ENCODE data around the gene ZSWIM5.

Gene ZSWIM5

DNA sequence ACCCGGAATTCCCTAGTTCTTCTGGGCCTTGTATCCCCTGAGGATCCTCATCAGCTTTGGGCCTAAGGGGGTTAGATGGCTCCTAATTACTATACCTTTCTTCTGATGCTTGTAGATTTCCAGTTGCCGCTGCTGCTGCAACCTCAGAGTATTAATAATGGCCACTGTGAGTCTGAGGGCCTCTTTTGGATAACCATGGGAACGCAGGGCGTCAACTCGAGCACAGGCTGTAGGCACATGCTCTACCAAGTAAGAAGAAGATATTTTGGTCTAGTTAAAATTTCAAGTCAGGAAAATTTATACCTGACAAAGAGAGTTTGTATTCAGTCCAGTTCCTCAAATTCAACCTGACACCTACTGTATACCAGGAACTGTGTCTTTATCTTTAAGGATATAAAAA is 166.1 kb downstream of the ZSWIM5 start:
- no peak overlapping the region for H3K4me3 ChIP-seq (ENCODE audit: control insufficient read depth, low read depth, low read length)
- no peak for DNase-seq (ENCODE audit: low read depth)
- TF ChIP-seq CTCF (conservative IDR thresholded peaks at IDR 0.05; ENCODE audit: control insufficient read depth, insufficient read depth, low read depth, low read length) = no peak

GRCh38 chr1:45038661-45039364 is 167.6 kb downstream of the ZSWIM5 start:
- DNase-seq (ENCODE audit: low read depth) = no peak
- TF ChIP-seq CTCF (conservative IDR thresholded peaks at IDR 0.05; ENCODE audit: control insufficient read depth, insufficient read depth, low read depth, low read length) = no peak
- H3K4me3 ChIP-seq (ENCODE audit: control insufficient read depth, low read depth, low read length) = no peak overlapping the region

DNA sequence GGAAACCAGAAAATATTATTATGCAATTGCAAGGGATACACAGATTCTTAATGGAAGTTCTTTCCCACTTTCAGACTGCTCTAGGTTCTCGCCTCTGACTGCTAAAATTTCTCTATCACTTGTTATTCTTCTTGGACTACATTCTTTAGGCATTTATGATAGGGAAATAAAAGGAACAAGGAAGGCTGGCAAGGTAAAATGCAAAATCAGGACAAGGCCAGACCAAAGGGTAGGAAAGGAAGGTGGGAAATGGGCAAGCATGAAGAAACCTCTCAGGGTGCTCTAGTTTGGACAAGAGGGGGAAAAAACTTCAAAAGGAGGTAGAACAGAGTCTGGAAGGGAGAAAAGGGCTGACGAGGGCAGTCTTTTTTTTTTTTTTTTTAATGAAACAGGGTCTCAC is 168.2 kb downstream of the ZSWIM5 start:
- no peak overlapping the region for H3K4me3 ChIP-seq (ENCODE audit: control insufficient read depth, low read depth, low read length)
- no peak for DNase-seq (ENCODE audit: low read depth)
- no peak for TF ChIP-seq CTCF (conservative IDR thresholded peaks at IDR 0.05; ENCODE audit: control insufficient read depth, insufficient read depth, low read depth, low read length)

GRCh38 chr1:45037456-45037855 is 168.9 kb downstream of the ZSWIM5 start:
- no peak for DNase-seq (ENCODE audit: low read depth)
- TF ChIP-seq CTCF (conservative IDR thresholded peaks at IDR 0.05; ENCODE audit: control insufficient read depth, insufficient read depth, low read depth, low read length) = no peak
- no peak overlapping the region for H3K4me3 ChIP-seq (ENCODE audit: control insufficient read depth, low read depth, low read length)

DNA sequence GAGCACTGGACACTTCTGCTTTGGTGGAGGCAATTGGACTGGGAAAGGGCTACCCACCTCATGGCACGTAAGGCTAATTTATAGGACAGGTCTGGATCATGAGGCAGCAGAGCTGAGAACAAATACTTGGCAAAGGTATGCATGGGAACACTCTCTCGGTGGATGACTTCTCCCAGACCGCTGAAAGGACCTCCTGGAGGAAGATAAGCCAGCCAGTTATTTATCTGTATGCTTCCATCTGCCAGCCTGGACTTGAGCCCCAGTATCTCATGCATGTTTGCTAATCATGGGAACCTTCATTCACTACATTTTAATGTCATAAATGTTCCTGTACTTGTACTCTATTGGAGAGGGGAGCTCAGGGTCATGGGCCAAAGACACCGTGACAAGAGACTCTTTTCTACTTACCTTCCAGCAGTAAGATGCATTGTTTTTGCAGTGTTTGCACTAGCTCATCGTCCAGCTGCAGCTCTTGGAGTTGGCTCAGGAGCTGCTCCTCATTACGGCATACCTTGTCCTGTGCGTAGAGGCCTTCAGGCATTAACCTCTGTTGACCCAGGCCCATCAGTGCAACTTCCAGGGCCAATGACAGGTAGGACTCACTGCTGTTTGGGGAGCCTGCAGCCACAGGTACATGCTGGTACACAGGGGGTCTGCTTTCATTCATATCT is 170.6 kb downstream of the ZSWIM5 start:
- TF ChIP-seq CTCF (conservative IDR thresholded peaks at IDR 0.05; ENCODE audit: control insufficient read depth, insufficient read depth, low read depth, low read length) = no peak
- no peak overlapping the region for H3K4me3 ChIP-seq (ENCODE audit: control insufficient read depth, low read depth, low read length)

DNA sequence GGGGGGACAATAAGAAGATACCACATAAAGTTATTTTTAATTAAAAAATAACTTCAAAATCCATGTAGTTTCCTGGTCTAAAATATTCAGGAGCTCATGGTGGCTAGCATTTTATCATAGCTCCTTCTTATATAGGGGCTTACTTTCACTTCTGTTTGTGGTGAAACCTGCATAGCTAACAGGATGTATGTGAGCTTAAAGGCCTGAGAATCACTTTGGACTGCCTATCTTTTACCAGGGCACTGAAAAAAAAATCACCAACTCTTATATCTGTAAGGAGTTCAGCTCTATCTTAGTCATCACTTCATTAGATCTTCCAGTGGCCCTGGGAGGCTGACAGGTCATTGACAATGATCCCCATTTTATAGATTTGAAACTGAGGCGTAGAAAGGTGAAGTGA is 173.0 kb downstream of the ZSWIM5 start:
- no peak overlapping the region for H3K4me3 ChIP-seq (ENCODE audit: control insufficient read depth, low read depth, low read length)
- TF ChIP-seq CTCF (conservative IDR thresholded peaks at IDR 0.05; ENCODE audit: control insufficient read depth, insufficient read depth, low read depth, low read length) = no peak
- DNase-seq (ENCODE audit: low read depth) = no peak

More for the DNA sequence above, 170.6 kb downstream of the ZSWIM5 start:
- DNase-seq (ENCODE audit: low read depth) = no peak

All from fibroblast of mammary gland (primary cell).